Measurements from ENCODE around the gene ASPG. TPM values are rescaled to one million over a fixed set of nuclear protein-coding genes. Genes with fewer than 3 reads are reported as not detected.
A peak's percentile ranks its signal among the peaks of the same experiment; 100 is the strongest.

The ASPG gene
- polyA plus RNA-seq, 1 donor (not counting 4 experiments of a cell fraction or from before 2014, with no cell fraction given), result 0.10 TPM

DNA sequence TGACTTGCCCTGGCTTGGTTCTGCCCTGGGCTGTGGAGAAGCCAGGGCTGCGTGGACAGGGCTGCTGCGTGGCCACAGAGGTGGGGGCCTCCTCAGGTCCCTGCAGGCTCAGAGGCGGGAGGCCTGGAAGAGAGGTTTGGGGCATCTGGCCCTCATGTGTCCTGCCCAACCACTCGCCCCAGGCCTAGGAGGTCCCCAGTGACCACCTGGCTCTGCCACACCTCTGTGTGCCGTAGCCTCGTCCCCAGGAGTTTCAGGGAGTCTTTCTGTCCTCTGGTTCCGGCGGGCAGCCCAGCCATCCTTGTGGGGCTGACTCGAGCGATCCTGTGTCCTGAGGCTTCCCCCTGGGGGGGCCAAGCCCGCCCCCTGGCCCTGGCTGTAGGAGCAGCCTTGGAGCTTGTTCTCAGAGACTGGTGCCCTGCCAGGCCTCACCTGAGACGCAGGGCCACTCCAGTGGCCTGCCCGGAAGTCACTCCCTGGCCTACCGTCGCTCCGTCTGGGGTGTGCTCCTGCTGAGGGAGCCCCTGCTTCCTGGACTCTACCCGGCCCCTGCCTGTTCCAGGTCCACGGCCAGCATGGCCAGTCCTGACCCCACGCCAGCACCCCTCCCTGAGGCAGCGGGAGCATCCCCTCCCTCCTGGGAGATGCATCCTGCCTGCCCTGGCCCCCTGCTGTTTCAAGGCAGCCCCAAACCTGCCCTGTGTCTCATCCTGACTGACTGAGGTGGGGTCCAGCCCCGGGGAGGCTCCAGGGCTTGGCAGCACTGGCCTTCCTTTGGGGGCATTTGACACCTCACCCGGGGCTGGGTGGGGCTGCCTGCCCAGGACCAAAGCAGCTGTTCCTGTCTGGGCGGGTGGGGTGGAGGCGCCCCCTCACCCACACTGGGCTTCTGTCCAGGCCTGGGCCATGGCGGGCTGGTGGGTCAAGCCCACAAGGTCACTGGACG, 13.9 kb downstream of the ASPG start:
- Histone ChIP-seq H3K27ac (ENCODE audit: control insufficient read depth, insufficient read depth, low read length) (no peak overlapping the region), H3K4me3 (ENCODE audit: control insufficient read depth in 2 of 3, extremely low read depth in 1 of 3, insufficient read depth in 2 of 3, low read depth in 1 of 3, low read length in 3 of 3) (no peak overlapping the region), H4K20me1 (ENCODE audit: control insufficient read depth, extremely low read depth, insufficient read depth, low read length) (no peaks in the 10 kb centered on the region), H3K4me1 (ENCODE audit: control insufficient read depth, extremely low read depth, insufficient read depth, low read length) (peaks cover 12% of the 10 kb centered on the region), H3K4me2 (ENCODE audit: control insufficient read depth, extremely low read depth, insufficient read depth, low read depth, low read length) (no peak overlapping the region), H3K36me3 (ENCODE audit: control insufficient read depth in 2 of 2, extremely low read depth in 1 of 2, insufficient read depth in 2 of 2, low read length in 2 of 2) (no peaks in the 10 kb centered on the region), H3K9me1 (ENCODE audit: control insufficient read depth, extremely low read depth, insufficient read depth, low read length) (no peaks in the 10 kb centered on the region), H3K9me3 (ENCODE audit: control insufficient read depth, low read depth, low read length) (no peaks in the 10 kb centered on the region), H3K79me2 (ENCODE audit: control insufficient read depth, insufficient read depth, low read length) (no peaks in the 10 kb centered on the region), H3K27me3 (ENCODE audit: control insufficient read depth, extremely low read depth, insufficient read depth, low read length) (peaks cover 4% of the 10 kb centered on the region), H2AFZ (ENCODE audit: control insufficient read depth, low read length) (no peak overlapping the region), H3K9ac (ENCODE audit: control insufficient read depth, extremely low read depth, insufficient read depth, low read length) (no peak overlapping the region)
- dilution Hi-C loops (cut with MboI; ENCODE audit: extremely low pct_ligation_motif_present, low sequenced_read_pairs), result no loop called here
- no peak for TF ChIP-seq EZH2 (IDR thresholded peaks at IDR 0.05; ENCODE audit: low read length)
- TF ChIP-seq, protein P1, sequence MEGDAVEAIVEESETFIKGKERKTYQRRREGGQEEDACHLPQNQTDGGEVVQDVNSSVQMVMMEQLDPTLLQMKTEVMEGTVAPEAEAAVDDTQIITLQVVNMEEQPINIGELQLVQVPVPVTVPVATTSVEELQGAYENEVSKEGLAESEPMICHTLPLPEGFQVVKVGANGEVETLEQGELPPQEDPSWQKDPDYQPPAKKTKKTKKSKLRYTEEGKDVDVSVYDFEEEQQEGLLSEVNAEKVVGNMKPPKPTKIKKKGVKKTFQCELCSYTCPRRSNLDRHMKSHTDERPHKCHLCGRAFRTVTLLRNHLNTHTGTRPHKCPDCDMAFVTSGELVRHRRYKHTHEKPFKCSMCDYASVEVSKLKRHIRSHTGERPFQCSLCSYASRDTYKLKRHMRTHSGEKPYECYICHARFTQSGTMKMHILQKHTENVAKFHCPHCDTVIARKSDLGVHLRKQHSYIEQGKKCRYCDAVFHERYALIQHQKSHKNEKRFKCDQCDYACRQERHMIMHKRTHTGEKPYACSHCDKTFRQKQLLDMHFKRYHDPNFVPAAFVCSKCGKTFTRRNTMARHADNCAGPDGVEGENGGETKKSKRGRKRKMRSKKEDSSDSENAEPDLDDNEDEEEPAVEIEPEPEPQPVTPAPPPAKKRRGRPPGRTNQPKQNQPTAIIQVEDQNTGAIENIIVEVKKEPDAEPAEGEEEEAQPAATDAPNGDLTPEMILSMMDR (optimal IDR thresholded peaks at IDR 0.05 in 1 of 3, IDR thresholded peaks at IDR 0.05 in 1 of 3, conservative IDR thresholded peaks at IDR 0.05 in 1 of 3; ENCODE audit: extremely low read depth in 1 of 3, insufficient read depth in 2 of 3, low read length in 3 of 3), result no peak
- no peak for FAIRE-seq
- DNase-seq (ENCODE audit: low read depth, low spot score), result no peak

DNA sequence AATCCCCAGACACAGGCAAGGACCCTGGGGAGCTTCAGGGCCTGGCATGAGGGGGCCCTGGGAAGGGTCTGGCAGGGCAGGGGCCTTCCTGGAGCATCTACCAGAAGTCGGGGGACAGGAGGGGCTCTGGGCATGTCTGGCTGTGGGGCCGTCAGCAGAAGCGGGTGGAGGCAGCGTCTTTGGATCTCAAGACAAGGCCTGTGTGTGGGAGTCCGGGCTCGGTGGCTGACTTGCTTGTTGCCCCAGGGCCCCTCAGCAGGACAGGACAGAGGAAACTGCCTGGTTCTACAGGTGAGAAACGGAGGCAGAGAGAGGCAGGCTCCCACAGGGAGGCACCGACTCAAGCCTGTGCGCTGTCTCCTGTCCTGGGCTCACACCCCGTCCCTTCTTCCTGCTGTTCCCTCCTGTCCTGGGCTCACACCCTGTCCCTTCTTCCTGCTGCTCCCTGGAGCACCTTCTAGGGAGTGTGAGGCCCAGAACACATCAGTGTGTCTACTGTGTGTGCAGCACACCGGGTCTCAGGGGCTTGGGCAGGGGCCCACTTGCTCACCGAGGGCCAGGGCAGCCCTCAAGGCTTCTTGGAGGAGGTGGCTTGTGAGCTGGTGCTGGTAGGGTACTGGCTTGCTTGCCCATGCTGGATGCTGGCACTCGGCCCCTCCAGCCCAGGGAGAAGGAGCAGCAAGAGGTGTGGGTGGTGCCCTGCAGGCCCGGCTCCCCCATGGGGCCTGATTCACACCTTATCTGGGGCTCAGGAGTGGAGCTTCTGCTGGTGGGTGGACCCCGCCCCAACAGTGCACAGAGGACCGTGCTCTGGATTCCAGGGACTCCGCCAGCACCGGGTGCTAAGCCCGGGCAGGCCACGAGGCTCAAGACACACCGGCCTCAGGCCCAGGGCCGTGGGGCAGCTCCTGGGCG, 14.9 kb downstream of the ASPG start:
- no peaks in the 10 kb centered on the region for H3K9me1 ChIP-seq (ENCODE audit: control insufficient read depth, extremely low read depth, insufficient read depth, low read length)
- H3K9me3 ChIP-seq (ENCODE audit: control insufficient read depth, low read depth, low read length), result no peaks in the 10 kb centered on the region
- H3K36me3 ChIP-seq (ENCODE audit: control insufficient read depth in 2 of 2, extremely low read depth in 1 of 2, insufficient read depth in 2 of 2, low read length in 2 of 2), result no peaks in the 10 kb centered on the region
- no peak overlapping the region for H3K9ac ChIP-seq (ENCODE audit: control insufficient read depth, extremely low read depth, insufficient read depth, low read length)
- FAIRE-seq (no peak), DNase-seq (ENCODE audit: low read depth, low spot score) (no peak)
- no peak overlapping the region for H3K4me3 ChIP-seq (ENCODE audit: control insufficient read depth in 2 of 3, extremely low read depth in 1 of 3, insufficient read depth in 2 of 3, low read depth in 1 of 3, low read length in 3 of 3)
- H3K27me3 ChIP-seq (ENCODE audit: control insufficient read depth, extremely low read depth, insufficient read depth, low read length), result peaks cover 4% of the 10 kb centered on the region
- no peak for TF ChIP-seq EZH2 (IDR thresholded peaks at IDR 0.05; ENCODE audit: low read length)
- TF ChIP-seq, protein P1 (optimal IDR thresholded peaks at IDR 0.05 in 1 of 3, IDR thresholded peaks at IDR 0.05 in 1 of 3, conservative IDR thresholded peaks at IDR 0.05 in 1 of 3; ENCODE audit: extremely low read depth in 1 of 3, insufficient read depth in 2 of 3, low read length in 3 of 3), result no peak
- peaks cover 17% of the 10 kb centered on the region for H3K4me1 ChIP-seq (ENCODE audit: control insufficient read depth, extremely low read depth, insufficient read depth, low read length)
- no peaks in the 10 kb centered on the region for H4K20me1 ChIP-seq (ENCODE audit: control insufficient read depth, extremely low read depth, insufficient read depth, low read length)
- no peak overlapping the region for H3K4me2 ChIP-seq (ENCODE audit: control insufficient read depth, extremely low read depth, insufficient read depth, low read depth, low read length)
- H2AFZ ChIP-seq (ENCODE audit: control insufficient read depth, low read length), result peak overlapping the region; percentile 5
- H3K79me2 ChIP-seq (ENCODE audit: control insufficient read depth, insufficient read depth, low read length), result no peaks in the 10 kb centered on the region
- H3K27ac ChIP-seq (ENCODE audit: control insufficient read depth, insufficient read depth, low read length), result no peak overlapping the region
- dilution Hi-C loops (cut with MboI; ENCODE audit: extremely low pct_ligation_motif_present, low sequenced_read_pairs), result no loop called here

Measured in keratinocyte (primary cell).